ENCODE results near the gene ZNF319. TPM values are rescaled to one million over a fixed set of nuclear protein-coding genes. Genes with fewer than 3 reads are reported as not detected.

The ZNF319 gene
- total RNA-seq, 2 experiments from 2014 or later = 14.6 to 16.8 TPM

DNA sequence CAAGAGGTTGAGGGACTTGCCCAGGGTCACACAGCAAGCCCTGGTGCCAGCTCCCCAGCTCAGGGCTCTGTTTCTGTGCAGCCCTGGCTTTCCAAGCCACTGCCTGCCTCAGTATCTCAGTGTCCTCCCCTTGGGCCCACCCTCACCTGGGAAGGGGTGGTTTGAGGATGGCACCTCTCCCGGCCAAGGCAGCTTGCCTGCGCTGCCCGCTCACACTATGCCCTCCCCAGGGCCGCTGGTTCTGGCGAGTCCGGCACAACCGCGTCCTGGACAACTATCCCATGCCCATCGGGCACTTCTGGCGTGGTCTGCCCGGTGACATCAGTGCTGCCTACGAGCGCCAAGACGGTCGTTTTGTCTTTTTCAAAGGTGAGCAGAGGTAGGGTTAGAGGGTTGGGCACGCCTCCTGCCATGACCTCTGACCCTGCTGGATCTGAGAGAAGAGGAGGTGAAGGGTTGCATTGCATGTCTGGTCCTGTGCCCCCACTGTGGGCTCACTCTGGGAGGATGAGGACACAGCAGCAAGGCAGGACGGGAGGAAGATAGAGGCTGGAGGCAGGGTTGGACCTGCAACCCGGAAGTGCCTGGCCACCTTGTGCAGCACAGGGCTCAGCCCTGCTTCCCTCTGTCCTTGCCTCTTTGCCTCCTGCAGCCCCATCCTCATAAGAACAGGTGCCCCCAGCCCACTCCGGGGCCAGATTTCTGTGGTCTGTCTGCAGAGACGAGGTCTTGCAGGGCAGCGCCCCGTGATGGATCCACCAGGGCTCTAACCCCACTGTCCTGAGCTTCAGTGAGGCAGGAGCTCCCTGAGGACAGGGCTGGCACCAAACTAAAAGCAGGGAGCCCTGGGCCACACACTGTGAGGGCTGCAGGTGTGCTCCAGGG lies 41.8 kb upstream of the ZNF319 start:
- H3K4me1 Mint-ChIP-seq = no peaks in the 10 kb centered on the region
- no peaks in the 10 kb centered on the region for H3K9me3 Mint-ChIP-seq (ENCODE audit: low read depth)
- H3K4me3 Mint-ChIP-seq = no peak overlapping the region
- ATAC-seq = no peak
- no peak overlapping the region for H3K27ac Mint-ChIP-seq
- CTCF ChIA-PET = no interaction called here
- no peaks in the 10 kb centered on the region for H3K36me3 Mint-ChIP-seq
- no peaks in the 10 kb centered on the region for H3K27me3 Mint-ChIP-seq
- DNase-seq = no peak

DNA sequence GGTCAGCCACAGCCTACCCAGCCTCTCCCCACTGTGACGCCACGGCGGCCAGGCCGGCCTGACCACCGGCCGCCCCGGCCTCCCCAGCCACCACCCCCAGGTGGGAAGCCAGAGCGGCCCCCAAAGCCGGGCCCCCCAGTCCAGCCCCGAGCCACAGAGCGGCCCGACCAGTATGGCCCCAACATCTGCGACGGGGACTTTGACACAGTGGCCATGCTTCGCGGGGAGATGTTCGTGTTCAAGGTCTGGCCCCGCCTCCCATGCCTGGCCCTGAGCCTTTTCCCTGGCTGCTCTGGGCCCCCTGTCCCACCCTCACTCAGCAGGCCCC lies 41.1 kb upstream of the ZNF319 start:
- DNase-seq (no peak), ATAC-seq (no peak)
- Mint-ChIP-seq H3K4me1 (no peaks in the 10 kb centered on the region), H3K27ac (no peak overlapping the region), H3K27me3 (no peaks in the 10 kb centered on the region), H3K4me3 (no peak overlapping the region), H3K9me3 (ENCODE audit: low read depth) (no peaks in the 10 kb centered on the region), H3K36me3 (no peaks in the 10 kb centered on the region)
- CTCF ChIA-PET = no interaction called here

DNA sequence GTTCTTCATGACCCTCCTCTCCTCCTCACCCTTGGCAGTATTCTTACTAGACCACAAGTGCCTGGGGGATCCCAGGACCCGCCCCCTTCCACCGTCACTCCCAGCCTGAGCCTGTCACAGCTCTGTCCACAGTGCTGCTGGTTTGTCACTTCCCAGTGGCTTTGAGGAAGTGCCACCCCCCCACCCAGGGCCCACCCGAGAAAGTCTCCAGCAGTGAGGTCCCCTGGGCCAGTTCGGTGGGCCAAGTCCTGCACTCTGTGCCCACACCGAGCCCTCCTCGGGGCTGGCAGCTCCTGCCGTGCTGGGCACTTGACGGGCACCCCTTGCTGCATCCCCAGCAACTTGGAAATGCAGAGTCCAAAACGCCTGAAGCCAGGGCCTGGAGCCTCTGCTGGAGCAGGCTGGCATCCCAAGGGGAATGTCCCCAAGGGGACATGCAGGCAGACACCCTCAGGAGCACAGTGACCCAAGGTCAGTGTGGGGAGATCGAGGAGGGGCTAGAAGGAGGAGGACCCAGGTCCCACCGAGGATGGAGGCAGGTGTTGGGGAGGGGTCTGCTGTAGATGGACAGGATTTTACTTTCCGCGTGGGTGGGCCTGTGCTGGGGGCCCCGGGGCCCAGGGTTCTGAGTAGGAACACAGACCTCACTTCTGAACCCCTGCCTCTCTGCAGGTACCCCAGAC lies 40.6 kb upstream of the ZNF319 start:
- CTCF ChIA-PET = interaction anchor here (1.4 kb wide), 1 partner anchor 15 kb away, joined by 3 read pairs; the partner anchor contains the start of gene MMP15
- Mint-ChIP-seq H3K27ac (no peak overlapping the region), H3K4me1 (no peaks in the 10 kb centered on the region), H3K9me3 (ENCODE audit: low read depth) (no peaks in the 10 kb centered on the region), H3K4me3 (no peak overlapping the region), H3K27me3 (no peaks in the 10 kb centered on the region), H3K36me3 (no peaks in the 10 kb centered on the region)
- DNase-seq (no peak), ATAC-seq (no peak)

DNA sequence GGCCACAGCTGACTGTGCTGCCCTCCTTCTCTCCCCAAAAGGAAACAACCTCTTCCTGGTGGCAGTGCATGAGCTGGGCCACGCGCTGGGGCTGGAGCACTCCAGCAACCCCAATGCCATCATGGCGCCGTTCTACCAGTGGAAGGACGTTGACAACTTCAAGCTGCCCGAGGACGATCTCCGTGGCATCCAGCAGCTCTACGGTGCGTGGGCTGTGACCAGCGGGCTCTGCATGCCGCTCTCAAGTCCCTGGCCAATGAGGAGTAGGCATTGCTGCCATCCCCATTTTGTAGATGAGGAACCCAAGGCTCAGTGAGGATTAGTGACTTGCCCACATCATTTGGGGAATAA lies 40.0 kb upstream of the ZNF319 start:
- Mint-ChIP-seq H3K4me1 (no peaks in the 10 kb centered on the region), H3K4me3 (no peak overlapping the region), H3K27ac (no peak overlapping the region), H3K36me3 (no peaks in the 10 kb centered on the region), H3K9me3 (ENCODE audit: low read depth) (no peaks in the 10 kb centered on the region), H3K27me3 (no peaks in the 10 kb centered on the region)
- ATAC-seq = no peak
- CTCF ChIA-PET = interaction anchor here (1.4 kb wide), 1 partner anchor 15 kb away, joined by 3 read pairs; the partner anchor contains the start of gene MMP15
- no peak for DNase-seq

DNA sequence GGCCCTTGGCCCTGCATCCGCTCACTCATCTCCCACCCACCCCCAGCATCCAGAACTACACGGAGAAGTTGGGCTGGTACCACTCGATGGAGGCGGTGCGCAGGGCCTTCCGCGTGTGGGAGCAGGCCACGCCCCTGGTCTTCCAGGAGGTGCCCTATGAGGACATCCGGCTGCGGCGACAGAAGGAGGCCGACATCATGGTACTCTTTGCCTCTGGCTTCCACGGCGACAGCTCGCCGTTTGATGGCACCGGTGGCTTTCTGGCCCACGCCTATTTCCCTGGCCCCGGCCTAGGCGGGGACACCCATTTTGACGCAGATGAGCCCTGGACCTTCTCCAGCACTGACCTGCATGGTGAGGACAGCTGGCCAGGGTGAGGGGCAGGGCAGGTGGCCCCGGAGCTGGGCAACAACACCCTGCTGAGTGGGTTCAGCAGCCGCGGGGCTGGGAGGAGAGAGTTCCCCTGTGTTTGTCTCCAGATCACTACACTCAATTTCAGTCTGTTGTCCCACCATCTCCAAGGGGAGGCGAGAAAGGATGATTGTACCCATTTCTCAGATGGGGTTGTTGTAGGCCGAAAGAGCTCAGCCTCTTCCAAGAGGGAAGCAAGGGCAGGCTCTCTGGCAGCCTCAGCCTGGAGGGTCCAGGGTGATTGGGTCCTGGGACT lies 39.5 kb upstream of the ZNF319 start:
- DNase-seq = no peak
- Mint-ChIP-seq H3K27ac (no peak overlapping the region), H3K36me3 (no peaks in the 10 kb centered on the region), H3K4me3 (no peak overlapping the region), H3K4me1 (no peaks in the 10 kb centered on the region), H3K27me3 (no peaks in the 10 kb centered on the region), H3K9me3 (ENCODE audit: low read depth) (no peaks in the 10 kb centered on the region)
- CTCF ChIA-PET = interaction anchor here (1.4 kb wide), 1 partner anchor 14 kb away, joined by 3 read pairs; the partner anchor contains the start of gene MMP15
- no peak for ATAC-seq

DNA sequence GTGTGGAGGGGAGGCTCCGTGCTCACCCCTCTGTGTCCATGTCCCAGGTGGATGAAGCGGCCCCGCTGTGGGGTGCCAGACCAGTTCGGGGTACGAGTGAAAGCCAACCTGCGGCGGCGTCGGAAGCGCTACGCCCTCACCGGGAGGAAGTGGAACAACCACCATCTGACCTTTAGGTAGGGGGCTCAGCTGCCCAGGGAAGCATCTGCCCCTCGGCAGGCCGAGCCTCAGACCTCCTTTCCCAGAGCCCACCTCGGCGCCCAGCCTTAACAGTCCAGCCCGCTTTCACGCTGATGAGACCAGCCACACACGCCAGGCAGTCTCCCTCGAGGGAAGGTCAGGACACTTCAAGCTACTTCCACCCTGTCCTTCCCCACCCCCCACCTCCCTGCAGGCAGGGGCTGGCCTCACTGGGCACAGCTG lies 37.8 kb upstream of the ZNF319 start:
- no peaks in the 10 kb centered on the region for H3K36me3 Mint-ChIP-seq
- no peaks in the 10 kb centered on the region for H3K9me3 Mint-ChIP-seq (ENCODE audit: low read depth)
- no peaks in the 10 kb centered on the region for H3K27me3 Mint-ChIP-seq
- CTCF ChIA-PET = no interaction called here
- no peak for DNase-seq
- H3K27ac Mint-ChIP-seq = no peak overlapping the region
- ATAC-seq = no peak
- H3K4me3 Mint-ChIP-seq = no peak overlapping the region
- H3K4me1 Mint-ChIP-seq = no peaks in the 10 kb centered on the region

DNA sequence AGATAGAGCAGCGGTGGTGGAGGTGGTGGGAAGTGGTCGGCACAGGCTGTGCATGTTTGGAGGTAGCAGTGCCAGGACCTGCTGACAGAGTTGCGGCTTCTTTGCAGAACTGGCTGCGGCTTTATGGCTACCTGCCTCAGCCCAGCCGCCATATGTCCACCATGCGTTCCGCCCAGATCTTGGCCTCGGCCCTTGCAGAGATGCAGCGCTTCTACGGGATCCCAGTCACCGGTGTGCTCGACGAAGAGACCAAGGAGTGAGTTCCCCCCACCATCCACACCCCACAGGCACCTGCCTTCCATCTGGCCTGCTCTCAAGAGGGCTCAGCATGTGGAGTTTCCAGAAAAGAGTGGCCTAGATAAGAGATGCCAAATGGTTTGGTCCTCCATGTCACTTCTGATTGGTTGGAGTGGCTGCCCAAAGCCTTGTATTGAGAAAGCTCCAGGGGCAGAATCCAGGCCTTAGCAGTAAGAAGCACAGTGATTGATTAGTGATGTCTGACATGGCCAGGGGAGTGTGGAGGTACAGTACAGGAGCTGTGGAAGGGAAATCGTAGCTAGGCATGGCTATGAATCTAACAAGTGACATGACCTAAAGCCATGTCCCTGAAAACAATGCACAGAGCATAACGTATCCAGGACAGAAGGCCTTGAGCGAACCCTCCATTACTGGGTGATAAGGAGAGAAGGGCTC lies 37.0 kb upstream of the ZNF319 start:
- CTCF ChIA-PET = interaction anchor here (0.7 kb wide), 1 partner anchor 57 kb away, joined by 3 read pairs; no protein-coding TSS in a partner anchor
- Mint-ChIP-seq H3K27me3 (no peaks in the 10 kb centered on the region), H3K4me3 (no peak overlapping the region), H3K9me3 (ENCODE audit: low read depth) (no peaks in the 10 kb centered on the region), H3K36me3 (no peaks in the 10 kb centered on the region), H3K27ac (no peak overlapping the region), H3K4me1 (no peaks in the 10 kb centered on the region)
- DNase-seq (no peak), ATAC-seq (no peak)

DNA sequence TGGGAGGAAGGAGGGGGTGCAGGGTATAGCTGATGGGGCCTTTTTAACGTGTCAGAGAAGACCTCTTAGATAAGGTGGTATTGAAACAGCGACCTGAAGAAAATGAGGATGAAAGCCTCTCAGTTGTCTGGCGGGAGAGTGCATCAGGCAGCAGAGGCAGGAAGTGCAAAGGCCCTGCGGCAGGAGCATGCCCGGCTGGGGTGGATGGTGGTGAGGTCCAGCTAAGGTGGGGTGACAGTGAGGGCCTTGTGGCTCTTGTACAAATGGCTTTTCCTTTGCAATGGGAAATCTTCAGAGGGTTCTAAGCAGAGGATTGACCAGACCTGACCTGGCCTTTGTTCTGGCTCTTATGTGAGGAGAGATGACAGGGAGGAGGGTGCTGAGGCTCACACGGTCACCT lies 36.5 kb upstream of the ZNF319 start:
- CTCF ChIA-PET = no interaction called here
- Mint-ChIP-seq H3K27me3 (no peaks in the 10 kb centered on the region), H3K4me1 (no peaks in the 10 kb centered on the region), H3K9me3 (ENCODE audit: low read depth) (no peaks in the 10 kb centered on the region), H3K4me3 (no peak overlapping the region), H3K36me3 (no peaks in the 10 kb centered on the region), H3K27ac (no peak overlapping the region)
- DNase-seq (no peak), ATAC-seq (no peak)

DNA sequence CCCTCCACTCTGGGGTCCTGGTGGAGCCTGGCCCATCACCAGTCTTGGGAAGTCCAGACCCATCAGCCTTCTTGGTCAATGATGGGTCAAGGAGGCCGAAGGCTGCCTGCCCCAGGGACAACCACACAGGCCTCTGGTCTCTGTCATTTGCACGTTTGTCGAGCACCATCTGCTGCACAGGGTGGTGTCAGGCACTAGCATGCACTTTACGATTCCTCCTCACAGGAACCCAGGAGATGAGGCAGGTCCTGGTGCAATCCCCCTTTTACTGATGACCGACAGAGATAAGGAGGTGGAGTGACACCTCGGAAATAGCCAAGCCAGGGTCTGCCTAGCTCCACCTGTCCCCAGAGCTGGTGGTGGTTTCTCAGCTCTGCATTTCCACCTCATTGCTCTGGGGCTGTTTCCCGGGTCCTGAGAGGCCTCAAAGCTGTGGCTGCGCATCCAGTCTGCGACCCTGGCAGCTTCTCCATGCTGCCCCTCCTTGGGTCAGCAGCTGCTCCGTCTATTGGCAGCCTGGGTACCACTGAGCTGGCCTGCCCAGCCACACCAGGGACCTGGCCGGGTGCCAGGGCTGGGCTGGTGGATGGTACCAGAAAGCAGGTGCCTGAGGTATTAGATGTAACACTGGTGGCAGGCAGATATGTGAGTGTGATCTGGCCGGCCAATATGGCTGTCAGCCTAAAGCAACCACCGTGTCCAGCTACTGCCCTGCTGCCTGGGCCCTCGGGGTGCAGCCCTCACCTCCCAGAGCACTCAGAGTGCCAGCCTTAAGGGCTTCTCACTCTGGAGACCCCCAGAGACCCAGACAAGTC lies 35.1 kb upstream of the ZNF319 start:
- H3K27ac Mint-ChIP-seq = no peak overlapping the region
- DNase-seq (no peak), ATAC-seq (no peak)
- H3K9me3 Mint-ChIP-seq (ENCODE audit: low read depth) = no peaks in the 10 kb centered on the region
- H3K4me1 Mint-ChIP-seq = no peaks in the 10 kb centered on the region
- no peaks in the 10 kb centered on the region for H3K27me3 Mint-ChIP-seq
- CTCF ChIA-PET = interaction anchor here (0.9 to 1.7 kb wide), 2 partner anchors 62 to 452 kb away, joined by 3 to 4 read pairs; no protein-coding TSS in a partner anchor
- H3K36me3 Mint-ChIP-seq = no peaks in the 10 kb centered on the region
- no peak overlapping the region for H3K4me3 Mint-ChIP-seq

DNA sequence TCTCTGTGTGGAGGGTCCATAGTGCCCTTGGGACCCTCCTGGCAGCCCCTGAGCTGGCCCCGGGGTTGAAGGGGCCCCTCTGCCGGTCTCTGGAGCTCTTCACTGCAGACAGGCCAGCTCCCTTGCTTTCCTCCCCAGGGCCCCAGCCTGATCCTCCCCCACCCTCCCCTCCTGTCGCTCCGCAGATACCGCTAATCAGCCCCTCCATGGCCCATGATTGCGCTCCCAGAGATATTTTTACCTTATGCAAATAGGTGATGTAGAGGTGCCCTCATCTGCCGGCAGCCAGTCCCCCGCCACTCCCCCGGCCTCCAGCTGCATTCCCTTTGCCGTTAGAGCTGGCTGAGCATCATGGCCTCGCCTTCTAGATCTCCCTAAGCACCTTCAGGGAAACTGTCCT lies 34.3 kb upstream of the ZNF319 start:
- H3K27me3 Mint-ChIP-seq = no peaks in the 10 kb centered on the region
- CTCF ChIA-PET = interaction anchor here (0.5 to 1.7 kb wide), 4 partner anchors 9 to 93 kb away, joined by 3 to 6 read pairs (median 4); no protein-coding TSS in a partner anchor
- ATAC-seq (no peak), DNase-seq (no peak)
- no peak overlapping the region for H3K4me3 Mint-ChIP-seq
- no peak overlapping the region for H3K27ac Mint-ChIP-seq
- H3K9me3 Mint-ChIP-seq (ENCODE audit: low read depth) = no peaks in the 10 kb centered on the region
- H3K4me1 Mint-ChIP-seq = no peaks in the 10 kb centered on the region
- no peaks in the 10 kb centered on the region for H3K36me3 Mint-ChIP-seq

DNA sequence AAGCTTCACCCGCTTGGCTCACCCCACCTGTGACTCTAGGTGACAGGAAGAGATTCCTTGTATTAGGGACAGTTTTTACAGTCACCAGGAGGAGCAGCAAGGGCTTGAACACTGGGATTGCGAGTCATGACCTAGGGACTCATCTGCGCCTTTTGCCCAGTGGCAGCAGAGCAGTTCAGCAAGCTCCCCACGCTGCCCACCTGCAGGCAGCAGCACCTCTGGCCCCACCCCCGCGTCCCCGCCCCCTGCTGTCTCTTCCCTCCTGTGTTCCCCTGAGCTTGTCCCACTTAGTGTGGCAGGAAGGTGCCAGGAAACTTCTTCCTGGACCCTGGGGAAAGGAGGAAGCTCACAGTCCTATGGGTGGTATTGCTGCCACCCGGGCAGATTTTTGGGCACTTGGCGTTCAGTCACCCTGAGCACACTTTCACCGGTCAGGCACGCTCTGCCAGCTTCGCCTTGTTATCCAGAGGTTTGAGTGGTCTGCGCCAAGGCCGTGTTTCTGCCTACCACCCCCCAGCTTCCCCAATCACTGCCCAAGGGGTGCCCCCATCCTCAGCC lies 33.7 kb upstream of the ZNF319 start:
- DNase-seq = no peak
- Mint-ChIP-seq H3K27ac (no peak overlapping the region), H3K36me3 (no peaks in the 10 kb centered on the region), H3K4me1 (no peaks in the 10 kb centered on the region), H3K27me3 (no peaks in the 10 kb centered on the region), H3K9me3 (ENCODE audit: low read depth) (no peaks in the 10 kb centered on the region), H3K4me3 (no peak overlapping the region)
- no peak for ATAC-seq
- CTCF ChIA-PET = interaction anchor here (1.0 to 1.7 kb wide), 3 partner anchors 64 to 93 kb away, joined by 3 to 6 read pairs (median 4); no protein-coding TSS in a partner anchor

DNA sequence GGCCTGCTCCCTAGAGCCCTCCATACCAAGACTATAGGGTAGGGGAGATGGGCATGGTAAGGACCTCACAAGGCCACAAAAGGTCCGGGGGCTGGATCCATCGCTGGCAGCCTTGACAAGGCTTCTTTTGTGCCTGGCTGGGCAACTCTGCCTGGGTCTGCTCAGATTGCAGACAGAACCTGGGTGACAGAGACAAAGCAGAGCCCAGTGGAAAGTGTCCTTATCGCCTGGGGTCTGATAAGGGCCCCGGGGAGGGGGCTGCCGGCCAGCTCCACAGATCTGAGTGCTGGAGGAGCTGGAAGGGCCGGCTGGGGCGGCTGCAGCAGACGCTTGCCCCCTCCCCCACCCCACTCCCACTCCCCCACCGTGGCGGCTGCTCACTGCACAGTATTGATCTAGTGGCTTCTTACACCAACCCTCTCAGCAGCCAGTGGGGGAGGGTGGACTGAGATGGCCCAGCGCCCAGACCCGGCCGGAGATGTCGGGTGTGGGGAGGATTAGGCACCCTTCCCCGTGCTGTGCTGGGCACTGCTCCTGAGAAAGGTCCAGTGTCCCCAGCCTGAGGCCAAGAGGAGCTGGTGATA lies 32.3 kb upstream of the ZNF319 start:
- Mint-ChIP-seq H3K4me3 (no peak overlapping the region), H3K27ac (no peak overlapping the region), H3K9me3 (ENCODE audit: low read depth) (no peaks in the 10 kb centered on the region), H3K27me3 (peaks cover 5% of the 10 kb centered on the region), H3K4me1 (no peaks in the 10 kb centered on the region), H3K36me3 (no peaks in the 10 kb centered on the region)
- no peak for DNase-seq
- ATAC-seq = no peak
- CTCF ChIA-PET = interaction anchor here (0.9 to 1.7 kb wide), 3 partner anchors 9 to 89 kb away, joined by 3 to 6 read pairs (median 3); no protein-coding TSS in a partner anchor
